GM19463 (cell line): ENCODE results near the gene HECTD4.

ENCODE experiments used
- ATAC-seq: cut with Tn5 transposase; IDR thresholded peaks from one replicate; pipeline ENCODE4 v1.9.1; 2021; ENCODE audit warnings: mild to moderate bottlenecking, moderate library complexity; ENCODE audit not compliant: unreplicated experiment

Gene HECTD4

GRCh38 chr12:112322882-112323547 lies 59.2 kb downstream of the HECTD4 start:
- ATAC-seq, result no peak

GRCh38 chr12:112322441-112322840 lies 59.8 kb downstream of the HECTD4 start:
- no peak for ATAC-seq

DNA sequence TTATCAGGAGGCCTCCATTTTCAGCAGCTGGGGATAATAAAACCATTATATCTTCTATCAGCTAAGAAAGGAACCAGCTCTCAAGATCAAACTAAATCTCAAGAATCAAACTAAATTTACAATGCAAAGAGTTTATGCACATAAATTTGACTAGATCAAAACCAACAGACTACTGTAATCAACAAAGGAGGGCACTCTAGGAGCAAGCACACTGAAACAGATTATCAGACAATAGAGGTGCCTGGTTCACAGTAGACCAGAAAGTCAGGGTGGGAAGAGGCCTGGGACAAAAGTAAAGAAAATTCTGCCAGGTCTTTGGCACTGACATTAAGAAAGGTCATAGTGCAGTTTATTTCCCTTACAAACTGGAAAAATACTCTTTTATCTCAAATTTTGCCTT lies 61.0 kb downstream of the HECTD4 start:
- no peak for ATAC-seq

- no peak for ATAC-seq
Observed at GRCh38 chr12:112319395-112319794, 62.8 kb downstream of the HECTD4 start.

DNA sequence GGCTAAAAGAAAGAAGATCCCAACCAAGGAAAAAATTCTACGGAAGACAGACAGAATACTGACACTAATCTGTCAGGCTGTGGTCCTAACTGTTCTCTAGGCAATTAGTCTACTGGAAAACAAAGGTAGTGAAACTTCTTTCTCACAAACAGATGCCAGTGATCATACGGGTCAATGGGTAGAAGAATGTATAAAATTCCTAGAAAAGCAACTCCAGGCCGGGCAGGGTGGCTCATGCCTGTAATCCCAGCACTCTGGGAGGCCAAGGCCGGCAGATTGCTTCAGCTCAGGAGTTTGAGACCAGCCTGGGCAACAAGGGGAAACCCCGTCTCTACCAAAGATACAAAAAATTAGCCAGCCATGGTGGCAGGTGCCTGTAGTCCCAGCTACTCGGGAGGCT lies 64.8 kb downstream of the HECTD4 start:
- no peak for ATAC-seq

GRCh38 chr12:112314981-112315380 lies 67.2 kb downstream of the HECTD4 start:
- ATAC-seq, result no peak

GRCh38 chr12:112309797-112310196 lies 72.4 kb downstream of the HECTD4 start:
- ATAC-seq, result no peak

DNA sequence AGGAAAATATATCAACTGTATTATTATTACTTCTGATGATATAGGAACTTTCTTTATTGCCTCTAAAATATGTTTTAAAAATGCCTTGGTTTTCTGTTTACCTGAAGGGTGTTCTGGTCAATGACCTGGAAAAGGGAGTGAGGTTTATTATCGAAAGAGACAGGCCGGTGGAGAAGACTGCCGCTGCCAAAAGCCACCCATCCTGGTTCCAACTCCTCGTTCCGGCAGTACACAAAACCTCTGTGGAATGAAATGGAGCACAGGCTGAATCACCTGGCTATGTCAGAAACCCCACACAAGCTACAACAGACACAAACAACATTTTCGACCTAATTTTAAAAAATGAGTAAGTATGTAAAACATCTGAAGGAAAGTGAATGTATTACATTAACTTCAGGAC lies 73.6 kb downstream of the HECTD4 start:
- no peak for ATAC-seq

- no peak for ATAC-seq
Observed at GRCh38 chr12:112308161-112308560, 74.1 kb downstream of the HECTD4 start.

DNA sequence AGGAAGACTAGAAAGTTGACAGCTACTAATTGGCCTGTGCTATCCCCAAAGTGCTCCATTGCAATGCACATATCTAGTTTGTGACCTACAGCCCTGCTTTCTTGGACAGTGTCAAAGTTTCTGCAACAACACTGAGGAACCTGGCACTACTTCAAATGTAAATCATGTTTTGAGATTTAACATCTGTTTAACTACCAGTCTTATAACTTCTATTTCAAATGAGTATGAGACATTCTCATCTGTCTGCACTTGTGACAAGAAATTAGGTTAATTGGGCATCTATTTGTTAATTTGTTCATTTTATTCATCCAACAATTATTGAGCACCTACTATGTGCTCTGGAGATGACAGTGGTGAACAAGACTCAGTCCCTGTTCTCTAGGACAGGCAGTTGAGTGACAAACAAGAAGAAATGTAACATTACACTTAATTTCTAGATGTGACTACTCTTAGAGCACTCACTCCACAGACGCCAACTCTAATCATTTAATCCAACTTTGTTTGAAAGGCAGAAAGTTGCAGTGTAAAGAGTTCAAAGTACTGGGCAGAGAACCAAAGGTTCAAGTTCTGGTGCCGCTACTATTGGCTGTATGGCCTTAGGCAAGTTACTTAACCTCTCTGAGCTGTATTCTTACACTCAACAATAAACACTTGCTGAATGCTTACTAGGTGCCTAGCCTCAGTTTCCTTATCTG lies 74.8 kb downstream of the HECTD4 start:
- no peak for ATAC-seq

GRCh38 chr12:112305951-112306350 lies 76.3 kb downstream of the HECTD4 start:
- ATAC-seq, result no peak

DNA sequence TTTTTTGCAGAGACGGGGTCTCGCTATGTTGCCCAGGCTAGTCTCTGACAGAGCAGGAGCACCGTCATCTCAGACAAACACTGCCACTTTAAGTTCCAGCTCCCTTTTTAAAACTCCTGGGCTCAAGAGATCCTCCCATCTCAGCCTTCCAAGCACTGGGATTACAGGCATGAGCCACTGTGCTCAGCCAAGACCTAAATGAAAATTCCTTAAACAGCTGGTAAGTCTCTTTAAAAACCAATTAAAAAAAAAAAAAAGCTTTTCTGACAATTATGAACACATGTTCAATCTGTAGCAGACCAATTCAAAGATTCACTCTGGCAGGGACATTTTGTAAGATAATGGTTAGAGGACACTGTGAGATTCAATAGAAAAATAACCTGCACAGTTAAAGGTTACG lies 77.8 kb downstream of the HECTD4 start:
- no peak for ATAC-seq

- ATAC-seq, result no peak
Observed at GRCh38 chr12:112303799-112304198, 78.4 kb downstream of the HECTD4 start.

GRCh38 chr12:112303004-112303403 lies 79.2 kb downstream of the HECTD4 start:
- peak; percentile 100 for ATAC-seq

- no peak for ATAC-seq
Observed at GRCh38 chr12:112299704-112300103, 82.5 kb downstream of the HECTD4 start.

DNA sequence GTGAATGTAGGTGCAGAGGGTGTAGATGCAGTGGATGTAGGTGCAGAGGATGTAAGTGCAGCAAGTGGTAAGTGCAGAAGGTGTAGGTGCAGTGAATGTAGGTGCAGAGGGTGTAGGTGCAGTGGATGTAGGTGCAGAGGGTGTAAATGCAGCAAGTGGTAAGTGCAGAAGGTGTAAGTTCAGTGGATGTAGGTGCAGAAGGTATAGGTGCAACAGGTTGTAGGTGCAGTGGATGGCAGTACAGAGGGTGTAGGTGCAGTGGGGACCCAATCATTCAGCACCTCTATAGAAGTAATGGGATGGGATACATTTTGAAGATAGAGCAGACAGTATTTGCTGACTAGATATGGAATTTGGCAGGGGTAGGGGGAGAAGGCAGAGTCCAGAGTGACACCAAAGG lies 85.0 kb downstream of the HECTD4 start:
- ATAC-seq, result no peak

DNA sequence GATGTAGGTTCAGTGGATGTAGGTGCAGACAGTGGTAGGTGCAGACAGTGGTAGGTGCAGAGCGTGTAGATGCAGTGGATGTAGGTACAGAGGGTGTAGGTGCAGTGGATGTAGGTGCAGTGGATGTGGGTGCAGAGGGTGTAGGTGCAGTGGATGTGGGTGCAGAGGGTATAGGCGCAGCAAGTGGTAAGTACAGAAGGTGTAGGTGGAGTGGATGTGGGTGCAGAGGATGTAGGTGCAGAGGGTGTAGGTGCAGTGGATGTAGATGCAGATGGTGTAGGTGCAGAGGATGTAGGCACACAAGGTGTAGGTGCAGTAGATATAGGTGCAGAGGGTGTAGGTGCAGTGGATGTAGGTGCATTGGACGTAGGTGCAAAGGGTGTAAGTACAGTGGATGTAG lies 86.0 kb downstream of the HECTD4 start:
- no peak for ATAC-seq

DNA sequence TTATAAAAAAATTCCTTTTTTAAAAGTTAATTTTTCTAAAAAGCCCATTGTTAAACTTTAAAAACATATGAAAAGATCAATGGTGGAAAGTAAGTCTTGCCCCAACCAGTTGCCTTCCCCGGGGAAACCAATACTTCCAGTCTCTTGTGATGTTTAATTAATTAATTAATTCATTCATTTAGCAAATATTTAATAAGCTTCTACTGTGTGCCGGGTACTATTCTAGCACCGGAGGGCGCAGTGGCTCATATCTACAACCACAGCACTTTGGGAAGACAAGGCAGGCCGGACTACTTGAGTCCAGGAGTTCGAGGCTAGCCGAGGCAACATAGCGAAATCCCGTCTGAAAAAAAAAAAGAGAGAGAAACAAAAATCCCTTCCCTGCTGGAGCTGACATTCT lies 87.4 kb downstream of the HECTD4 start:
- ATAC-seq, result no peak

GRCh38 chr12:112288638-112289037 lies 93.6 kb downstream of the HECTD4 start:
- no peak for ATAC-seq

- ATAC-seq, result no peak
Observed at GRCh38 chr12:112285600-112286401, 96.4 kb downstream of the HECTD4 start.

DNA sequence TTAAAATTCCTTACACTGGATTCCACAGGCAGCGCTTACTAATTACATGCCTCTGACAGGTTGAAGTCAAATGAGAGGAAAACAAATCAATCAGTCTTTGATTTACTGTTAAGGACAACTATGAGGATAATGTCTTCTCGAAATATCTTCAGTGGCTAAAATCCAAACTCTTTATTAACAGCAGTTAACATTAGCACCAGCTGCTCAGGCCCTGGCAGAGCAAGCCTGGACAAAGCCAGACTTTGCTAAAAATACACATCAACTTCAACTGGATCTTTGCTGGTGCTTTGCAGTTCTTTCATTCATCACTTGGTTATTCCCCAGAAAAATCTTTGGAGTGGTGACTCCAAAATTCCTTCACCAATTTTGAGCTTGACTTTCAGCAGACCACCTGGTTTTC lies 98.7 kb downstream of the HECTD4 start:
- no peak for ATAC-seq

GRCh38 chr12:112282920-112283319 lies 99.3 kb downstream of the HECTD4 start:
- no peak for ATAC-seq
